Type B pancreatic cell (in vitro differentiated cells): ENCODE results near the gene PPP2R5C. TPM values are rescaled to one million over a fixed set of nuclear protein-coding genes. Genes with fewer than 3 reads are reported as not detected.
"Not testable (repeated sequence)": the region's sequence is repeated elsewhere in the genome, so short reads cannot be mapped to it uniquely, and the experiment has no call there.

Experiments
- DNase-seq: peaks from one replicate; pipeline ENCODE4 v3.0.0; 2021; ENCODE audit warnings: mixed read lengths; ENCODE audit not compliant: unreplicated experiment; ENCODE audit errors: extremely low spot score
- H3K27ac Mint-ChIP-seq: 2 replicates; pipeline ENCODE4 v1.8.0; 2021; ENCODE audit warnings: mild to moderate bottlenecking, mixed read lengths
- H3K27me3 Mint-ChIP-seq: 2 replicates; pipeline ENCODE4 v1.8.0; 2021; ENCODE audit warnings: mixed read lengths
- H3K36me3 Mint-ChIP-seq: 2 replicates; pipeline ENCODE4 v1.8.0; 2021; ENCODE audit warnings: mixed read lengths
- H3K4me1 Mint-ChIP-seq: one replicate; pipeline ENCODE4 v1.8.0; 2021; ENCODE audit warnings: mixed read lengths; ENCODE audit not compliant: unreplicated experiment
- H3K4me3 Mint-ChIP-seq: 2 replicates; pipeline ENCODE4 v1.8.0; 2021; ENCODE audit warnings: mild to moderate bottlenecking, mixed read lengths
- H3K9me3 Mint-ChIP-seq: 2 replicates; pipeline ENCODE4 v1.8.0; 2021; ENCODE audit warnings: mixed read lengths
- CTCF ChIP-seq: fragments of 200-600 bp; sonication (generic); conservative IDR thresholded peaks from 2 replicates; pipeline ENCODE4 v1.5.0; 2021; ENCODE audit warnings: antibody characterized with exemption, mild to moderate bottlenecking
- long read RNA-seq: library from polyadenylated mRNA; unstranded; transcript quantifications from one replicate; pipeline ENCODE4 v2.0.0, GENCODE V29; 2020
- total RNA-seq: library from RNA; stranded (reverse); gene quantifications from 2 replicates; pipeline ENCODE4 v1.2.1, GENCODE V29; 2021; ENCODE audit warnings: low replicate concordance

PPP2R5C gene
- total RNA-seq, result 99.8 TPM in 2 replicates
- long read RNA-seq, full-length matches to known transcripts, result 96 of 164 reads
- long read RNA-seq, partial matches to known transcripts, result 45 of 164 reads
- long read RNA-seq, other reads (novel, unspliced or antisense), result 23 of 164 reads

GRCh38 chr14:101761032-101761880, at the start of gene PPP2R5C:
Gene PPP2R5C, plus strand, starts transcription at chr14:101761709. Its CDS starts 185 bp downstream, at chr14:101761894.
- Mint-ChIP-seq H3K36me3 (peaks cover 5% of the 10 kb centered on the region), H3K27ac (peak within 1 kb of the TSS; percentile 79), H3K9me3 (no peaks in the 10 kb centered on the region), H3K4me1 (no peaks in the 10 kb centered on the region), H3K4me3 (peak within 1 kb of the TSS; percentile 93), H3K27me3 (peaks cover 26% of the 10 kb centered on the region)
- peak; percentile 89 for DNase-seq
- no peak for TF ChIP-seq CTCF

- DNase-seq, H3K27ac Mint-ChIP-seq, H3K36me3 Mint-ChIP-seq, H3K4me3 Mint-ChIP-seq, H3K4me1 Mint-ChIP-seq, H3K9me3 Mint-ChIP-seq, H3K27me3 Mint-ChIP-seq: not testable (repeated sequence)
These were observed 49.7 kb upstream of the PPP2R5C start for GRCh38 chr14:101711857-101712233.

GRCh38 chr14:101712341-101712740, 49.2 kb upstream of the PPP2R5C start:
- not testable (repeated sequence) for H3K27ac Mint-ChIP-seq, H3K4me1 Mint-ChIP-seq, H3K9me3 Mint-ChIP-seq, H3K36me3 Mint-ChIP-seq, H3K27me3 Mint-ChIP-seq, H3K4me3 Mint-ChIP-seq, DNase-seq

GRCh38 chr14:101713091-101713490, 48.4 kb upstream of the PPP2R5C start:
- not testable (repeated sequence) for H3K9me3 Mint-ChIP-seq, H3K27me3 Mint-ChIP-seq, DNase-seq, H3K4me3 Mint-ChIP-seq, H3K36me3 Mint-ChIP-seq, H3K4me1 Mint-ChIP-seq, H3K27ac Mint-ChIP-seq

- H3K9me3 Mint-ChIP-seq, result no peaks in the 10 kb centered on the region
- H3K27ac Mint-ChIP-seq, result no peak overlapping the region
- H3K36me3 Mint-ChIP-seq, result no peaks in the 10 kb centered on the region
- no peak for TF ChIP-seq CTCF
- no peak overlapping the region for H3K4me3 Mint-ChIP-seq
- H3K27me3 Mint-ChIP-seq, result no peaks in the 10 kb centered on the region
- no peaks in the 10 kb centered on the region for H3K4me1 Mint-ChIP-seq
- DNase-seq, result no peak
These were observed 47.7 kb upstream of the PPP2R5C start for GRCh38 chr14:101713621-101714349.

GRCh38 chr14:101714394-101714793, 47.1 kb upstream of the PPP2R5C start:
- Mint-ChIP-seq H3K4me1 (peaks cover 3% of the 10 kb centered on the region), H3K9me3 (no peaks in the 10 kb centered on the region), H3K36me3 (no peaks in the 10 kb centered on the region), H3K27ac (no peak overlapping the region), H3K27me3 (no peaks in the 10 kb centered on the region), H3K4me3 (no peak overlapping the region)
- no peak for DNase-seq
- no peak for TF ChIP-seq CTCF
